Activated CD4-positive, alpha-beta T cell treated with anti-CD3 and anti-CD28 coated beads, Interleukin-10, Interleukin-2, amounts not matched to agents 100 ng/mL and 50 ng/mL, durations not matched to agents 16 hours and 8 hours (primary cell): ENCODE data around the gene PBX1.

Source experiments
- DNase-seq: peaks from one replicate; pipeline ENCODE4 v3.0.0-alpha.2; 2020

The PBX1 gene

DNA sequence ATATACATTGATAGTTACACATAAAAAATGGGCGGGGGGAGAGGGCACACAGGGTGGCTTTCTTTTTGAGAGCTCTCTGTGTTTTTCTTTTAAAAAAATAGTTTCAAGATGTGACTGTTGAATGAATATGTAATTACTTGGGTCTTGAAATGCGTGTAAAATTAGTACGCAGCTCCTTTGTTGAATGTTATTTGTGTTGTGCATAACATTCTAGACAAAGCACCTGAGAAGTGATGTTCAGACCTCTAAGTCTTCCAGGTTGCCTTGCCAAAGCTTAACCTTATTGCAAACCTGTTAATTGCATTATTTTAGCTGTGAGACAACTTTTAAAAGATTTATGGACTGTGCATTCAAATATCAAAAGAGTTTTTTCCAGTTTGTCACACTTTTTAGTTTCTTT, 5.4 kb downstream of the PBX1 start:
- no peak for DNase-seq

DNA sequence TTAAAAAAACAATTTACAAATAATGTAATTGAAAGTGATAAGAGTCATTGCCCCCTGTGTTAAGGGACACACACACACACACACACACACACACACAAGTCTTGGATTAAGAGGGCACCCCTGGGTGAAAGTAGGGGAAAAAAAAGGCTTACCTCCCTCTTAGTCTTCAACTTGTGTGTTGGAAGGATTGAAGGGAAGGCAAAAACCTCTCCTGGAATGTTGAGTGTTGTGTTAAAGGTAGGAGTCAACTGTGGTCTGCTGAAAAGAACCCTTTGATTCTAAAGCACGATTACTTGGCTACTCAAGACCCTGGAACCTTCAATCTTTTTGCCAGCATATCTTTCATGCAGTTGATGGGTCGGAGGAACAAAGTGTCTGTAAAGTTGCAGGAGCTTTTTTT, 6.4 kb downstream of the PBX1 start:
- no peak for DNase-seq

DNA sequence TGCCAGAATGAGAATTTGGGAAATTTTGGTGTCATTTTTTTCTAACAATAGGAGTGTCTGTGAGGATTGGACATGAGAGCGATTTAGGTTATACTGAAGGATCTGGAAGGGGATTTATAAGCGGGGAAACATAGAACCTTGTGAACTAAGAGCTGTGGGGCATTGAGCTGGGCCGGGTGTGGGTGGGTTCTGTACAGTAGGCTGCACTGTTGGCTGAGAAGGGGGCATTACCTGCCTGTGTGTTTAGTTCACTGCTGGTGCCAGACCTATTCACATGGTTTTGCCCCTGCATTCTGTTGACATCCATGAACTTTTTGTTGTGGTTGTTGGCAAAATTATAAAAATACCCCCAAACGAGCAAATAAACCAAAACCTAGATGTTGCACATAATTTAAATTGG, 8.8 kb downstream of the PBX1 start:
- DNase-seq: no peak

DNA sequence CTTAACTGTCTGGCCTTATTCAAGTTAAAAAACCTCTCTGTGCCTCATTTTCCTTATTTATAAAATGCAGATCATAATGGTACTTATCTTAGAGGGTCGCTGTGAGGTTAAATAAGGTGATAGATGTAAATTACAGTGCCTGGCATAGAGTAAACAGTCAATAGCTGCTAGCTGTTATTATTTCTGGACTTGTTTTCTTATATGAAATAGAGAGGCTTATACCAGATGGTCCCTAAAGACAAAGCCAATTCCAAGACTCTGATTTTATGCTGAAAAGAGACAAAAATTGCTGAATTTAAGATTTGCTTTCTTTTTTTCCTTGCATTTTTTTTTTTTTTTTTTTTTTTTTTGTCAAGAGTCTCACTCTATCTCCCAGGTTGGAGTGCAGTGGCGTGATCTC, 10.3 kb downstream of the PBX1 start:
- DNase-seq: no peak

- DNase-seq: no peak
Observed at GRCh38 chr1:164569866-164570265, 10.9 kb downstream of the PBX1 start.

DNA sequence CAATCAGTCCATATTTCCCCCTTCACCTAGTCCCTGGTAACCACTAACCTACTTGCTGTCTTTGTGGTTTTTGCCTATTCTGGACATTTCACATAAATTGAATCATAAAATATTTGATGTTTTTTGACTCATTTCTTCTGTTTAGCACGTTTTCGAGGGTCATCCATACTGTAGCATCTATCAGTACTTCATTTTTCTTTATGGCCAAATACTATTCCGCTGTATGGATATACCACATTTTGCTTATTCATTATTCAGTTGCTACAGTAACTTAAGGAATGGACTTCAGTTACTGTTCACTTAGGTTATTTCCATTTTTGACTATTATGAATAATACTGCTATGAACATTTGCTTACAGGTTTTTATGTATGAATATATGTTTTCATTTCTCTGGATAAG, 12.3 kb downstream of the PBX1 start:
- DNase-seq: no peak

DNA sequence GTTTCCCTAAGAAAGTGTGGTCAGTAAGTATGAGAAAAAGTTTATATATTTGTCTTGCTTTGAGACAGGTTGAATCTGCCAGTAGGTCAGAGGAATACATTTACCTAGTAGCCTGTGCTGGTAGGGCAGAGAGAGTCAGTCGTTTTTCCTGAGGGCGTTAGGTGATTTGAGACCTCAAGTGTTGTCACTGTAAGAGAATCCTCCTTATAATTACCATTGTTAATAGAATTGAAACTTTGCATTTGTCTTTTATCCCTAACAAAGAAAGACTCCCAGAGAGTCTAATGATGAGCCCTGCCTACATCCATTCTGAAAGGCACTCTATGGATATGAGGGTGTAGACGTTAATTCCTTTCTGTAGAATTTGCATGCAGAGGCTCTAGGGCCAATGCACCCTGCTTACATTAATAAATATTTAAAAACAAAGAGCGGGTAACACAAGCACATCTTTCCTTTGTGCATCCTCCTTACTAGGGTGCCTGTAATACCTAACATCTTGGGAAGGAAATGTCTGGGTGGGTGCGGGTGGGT, 16.4 kb downstream of the PBX1 start:
- DNase-seq: no peak

- DNase-seq: no peak
Observed at GRCh38 chr1:164576291-164577271, 17.6 kb downstream of the PBX1 start.

DNA sequence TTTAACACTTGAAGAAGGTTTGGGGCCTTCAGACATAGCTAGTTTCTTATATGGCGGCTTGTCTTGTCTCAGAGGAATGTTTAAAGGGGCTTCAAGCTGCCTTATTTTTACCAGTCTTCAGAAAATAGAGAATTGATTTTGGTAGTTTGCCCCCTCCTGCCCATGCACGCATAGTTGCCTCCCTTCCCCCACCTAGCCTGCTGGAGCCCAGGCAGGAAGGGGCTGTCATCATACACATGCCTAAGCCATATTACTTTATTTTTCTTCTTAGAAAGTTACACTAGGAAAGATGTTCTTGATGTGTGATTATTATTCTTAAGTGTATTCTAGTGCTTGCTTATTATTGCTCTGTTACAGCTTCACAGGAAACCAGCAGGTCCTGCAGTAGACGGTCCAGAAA, 18.3 kb downstream of the PBX1 start:
- DNase-seq: no peak

DNA sequence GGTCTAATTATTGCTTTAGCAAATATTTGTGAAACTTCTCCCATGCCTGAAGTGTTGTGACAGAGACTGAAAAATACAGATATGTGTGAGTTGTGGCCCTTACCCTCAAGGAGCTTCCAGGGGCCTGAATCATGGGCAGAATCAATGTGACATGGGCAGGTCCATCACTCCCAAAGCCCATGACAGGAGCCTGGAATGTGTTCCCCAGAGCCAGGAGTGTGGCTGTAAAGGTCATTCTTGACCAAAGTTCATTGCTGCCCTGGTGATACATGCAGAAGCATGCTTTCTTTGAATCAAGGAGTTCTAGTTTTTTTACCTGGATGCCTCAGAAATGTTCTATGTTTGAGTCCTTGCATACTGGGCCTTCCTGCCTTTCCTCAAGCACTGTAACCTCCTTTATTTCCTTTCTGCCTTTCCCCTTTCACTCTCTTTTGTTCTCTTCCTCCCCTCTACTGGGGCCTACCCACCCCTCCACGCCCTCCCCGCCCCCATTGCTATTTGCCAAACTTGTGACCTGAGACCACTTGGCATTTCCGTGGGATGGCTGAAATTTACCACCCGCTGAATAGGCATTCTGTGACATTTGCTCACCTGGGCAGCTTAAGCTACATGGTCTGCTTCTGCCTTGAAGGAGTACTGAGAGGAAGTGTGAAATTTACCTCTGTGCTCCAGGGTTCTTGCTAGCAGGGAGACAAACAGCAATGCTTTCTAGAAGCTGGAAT, 19.7 kb downstream of the PBX1 start:
- no peak for DNase-seq

GRCh38 chr1:164579381-164579780, 20.4 kb downstream of the PBX1 start:
- DNase-seq: no peak

GRCh38 chr1:164581762-164582161, 22.8 kb downstream of the PBX1 start:
- DNase-seq: no peak

DNA sequence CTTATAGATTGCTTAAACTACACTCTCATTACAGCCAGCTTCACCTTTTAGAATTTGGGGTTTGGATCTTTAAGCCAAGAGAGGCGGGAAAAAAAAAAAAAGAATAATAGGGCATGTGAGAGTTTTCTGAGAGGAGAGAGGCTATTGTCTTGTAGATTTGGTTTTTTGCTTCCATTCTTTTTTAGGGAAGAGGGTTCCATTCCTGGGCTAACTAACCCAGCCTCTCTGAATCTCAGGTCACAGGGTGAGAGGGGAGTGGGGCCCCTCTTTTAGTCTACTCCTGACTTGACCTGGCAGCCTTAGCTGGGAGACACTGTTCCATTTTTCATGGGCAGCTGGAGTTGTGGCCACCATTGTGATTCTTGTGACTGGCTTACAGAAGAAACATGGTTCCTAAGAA, 24.2 kb downstream of the PBX1 start:
- DNase-seq: no peak

DNA sequence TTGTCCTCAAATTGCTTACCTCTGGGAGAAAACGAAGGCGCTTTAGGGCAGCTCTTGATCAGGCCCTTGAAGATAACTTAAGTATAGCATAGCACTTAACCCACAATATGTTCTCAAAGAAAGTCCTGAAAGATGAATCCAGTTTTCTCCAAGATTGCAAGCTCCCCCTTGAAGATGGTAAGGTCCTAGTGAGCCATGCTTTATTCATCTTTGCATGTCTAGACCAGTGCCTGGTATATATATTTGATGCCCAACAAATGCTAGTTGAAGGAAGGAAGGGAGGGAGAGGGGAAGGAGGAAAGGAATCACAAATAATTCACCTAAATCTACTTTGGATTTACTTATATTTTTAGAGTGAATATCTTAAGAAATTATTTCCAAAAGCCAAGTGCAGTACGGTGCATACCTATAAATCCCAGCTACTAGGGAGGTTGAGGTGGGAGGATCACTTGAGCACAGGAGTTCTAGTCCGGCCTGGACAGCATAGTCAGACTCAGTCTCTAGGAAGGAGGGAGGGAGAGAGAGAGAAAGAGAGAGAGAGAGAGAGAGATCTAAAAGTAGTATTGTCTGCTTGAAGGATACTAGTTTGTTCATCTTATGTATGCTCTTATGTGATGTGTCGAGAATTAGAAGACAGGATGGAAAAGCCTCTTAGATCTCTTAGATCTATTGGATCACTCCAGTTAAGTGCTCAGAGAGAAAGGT, 25.0 kb downstream of the PBX1 start:
- DNase-seq: no peak

- DNase-seq: no peak
Observed at GRCh38 chr1:164586591-164586990, 27.6 kb downstream of the PBX1 start.

- no peak for DNase-seq
Observed at GRCh38 chr1:164587617-164588501, 28.9 kb downstream of the PBX1 start.

- no peak for DNase-seq
Observed at GRCh38 chr1:164588516-164589341, 29.7 kb downstream of the PBX1 start.

DNA sequence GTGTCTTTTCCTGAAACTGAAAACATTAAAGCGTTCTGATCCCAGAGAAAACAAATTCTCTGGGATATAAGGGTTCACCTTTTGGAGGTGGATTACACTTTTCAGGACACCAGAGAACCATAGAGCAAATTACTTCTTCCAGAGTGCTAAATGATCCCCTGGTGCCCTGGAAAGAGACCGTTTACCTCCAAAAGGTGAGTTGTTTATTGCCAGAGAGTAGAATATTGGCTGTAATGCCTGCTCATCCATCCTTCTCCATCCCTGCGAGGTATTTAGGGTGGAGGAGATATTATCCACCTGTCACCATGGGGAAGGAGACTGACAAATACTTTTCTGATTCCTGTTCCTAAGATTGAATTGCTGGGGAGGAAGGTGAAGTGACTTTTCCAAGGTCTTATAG, 30.4 kb downstream of the PBX1 start:
- DNase-seq: no peak

- DNase-seq: no peak
Observed at GRCh38 chr1:164589961-164590507, 31.1 kb downstream of the PBX1 start.

- no peak for DNase-seq
Observed at GRCh38 chr1:164590592-164590991, 31.6 kb downstream of the PBX1 start.

DNA sequence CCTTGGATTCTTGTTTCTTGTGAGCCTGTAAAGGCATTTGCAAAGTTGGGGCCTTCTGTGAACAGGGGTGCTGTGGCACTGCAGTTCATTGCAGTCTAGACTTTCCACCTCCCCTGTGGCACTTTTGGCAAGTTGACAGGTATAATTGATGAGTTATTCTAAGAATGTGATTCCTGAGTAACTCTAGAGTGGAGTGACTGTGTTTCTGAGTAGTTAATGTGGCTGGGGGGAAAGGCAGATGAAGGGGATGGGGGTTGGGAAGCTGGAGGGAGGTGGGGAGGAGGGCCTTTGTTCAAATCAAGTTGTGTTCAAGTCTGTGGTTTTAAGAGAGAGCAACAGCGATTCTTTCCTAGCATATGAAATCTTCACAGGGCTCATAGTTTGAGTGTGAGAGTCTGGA, 32.9 kb downstream of the PBX1 start:
- no peak for DNase-seq
